PFSK-1 (cell line): ENCODE data around the gene COL4A2.

Experiments used
- FOXP2 ChIP-seq: optimal IDR thresholded peaks from 2 replicates; pipeline ENCODE3; 2011; ENCODE audit warnings: borderline replicate concordance, control low read depth, inconsistent platforms; ENCODE audit not compliant: insufficient read depth; ENCODE audit errors: extremely low read length, extremely low read depth
- POLR2AphosphoS5 ChIP-seq: IDR thresholded peaks from 2 replicates; pipeline ENCODE4 v1.6.1; 2012; ENCODE audit warnings: low read depth, mild to moderate bottlenecking, control low read depth, low read length, moderate library complexity
- SIN3A ChIP-seq: IDR thresholded peaks from 2 replicates; pipeline ENCODE4 v1.6.1; 2012; ENCODE audit warnings: mild to moderate bottlenecking, low read length, moderate library complexity, borderline replicate concordance; ENCODE audit not compliant: insufficient read depth
- TAF1 ChIP-seq: IDR thresholded peaks from 2 replicates; pipeline ENCODE4 v1.6.1; 2012; ENCODE audit warnings: low read length, control low read depth, borderline replicate concordance; ENCODE audit not compliant: insufficient read depth
- TF ChIP-seq, protein P1 (sequence below), 2 experiments: IDR thresholded peaks; 2 replicates each; pipeline versions ENCODE4 v1.6.1 to v1.8.0; 2011 to 2012; ENCODE audit warnings: low read depth in 2 of 2, low read length in 2 of 2, control low read depth in 1 of 2, inconsistent platforms in 1 of 2, mild to moderate bottlenecking in 1 of 2, moderate library complexity in 1 of 2; ENCODE audit not compliant: insufficient read depth in 1 of 2

COL4A2 gene

DNA sequence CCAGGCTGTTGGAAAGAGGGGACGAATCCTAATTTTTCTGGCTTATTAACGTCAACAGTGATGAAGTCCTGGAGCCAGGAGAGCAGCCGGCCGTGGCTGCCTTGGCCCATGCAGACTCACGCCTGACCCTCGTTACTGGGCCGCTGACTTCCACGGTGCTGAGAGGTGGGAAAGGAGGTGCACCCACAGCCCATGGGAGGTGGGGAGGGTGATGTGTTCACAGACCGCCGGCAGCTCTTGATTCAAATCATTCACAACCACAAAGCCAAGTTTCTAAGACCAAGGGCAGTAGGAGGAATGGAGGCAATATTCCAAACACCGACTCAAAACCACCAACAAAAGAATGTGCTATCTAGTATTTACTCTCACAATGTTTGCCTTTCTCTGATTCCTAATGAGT, 24.3 kb downstream of the COL4A2 start:
- TF ChIP-seq, protein P1, sequence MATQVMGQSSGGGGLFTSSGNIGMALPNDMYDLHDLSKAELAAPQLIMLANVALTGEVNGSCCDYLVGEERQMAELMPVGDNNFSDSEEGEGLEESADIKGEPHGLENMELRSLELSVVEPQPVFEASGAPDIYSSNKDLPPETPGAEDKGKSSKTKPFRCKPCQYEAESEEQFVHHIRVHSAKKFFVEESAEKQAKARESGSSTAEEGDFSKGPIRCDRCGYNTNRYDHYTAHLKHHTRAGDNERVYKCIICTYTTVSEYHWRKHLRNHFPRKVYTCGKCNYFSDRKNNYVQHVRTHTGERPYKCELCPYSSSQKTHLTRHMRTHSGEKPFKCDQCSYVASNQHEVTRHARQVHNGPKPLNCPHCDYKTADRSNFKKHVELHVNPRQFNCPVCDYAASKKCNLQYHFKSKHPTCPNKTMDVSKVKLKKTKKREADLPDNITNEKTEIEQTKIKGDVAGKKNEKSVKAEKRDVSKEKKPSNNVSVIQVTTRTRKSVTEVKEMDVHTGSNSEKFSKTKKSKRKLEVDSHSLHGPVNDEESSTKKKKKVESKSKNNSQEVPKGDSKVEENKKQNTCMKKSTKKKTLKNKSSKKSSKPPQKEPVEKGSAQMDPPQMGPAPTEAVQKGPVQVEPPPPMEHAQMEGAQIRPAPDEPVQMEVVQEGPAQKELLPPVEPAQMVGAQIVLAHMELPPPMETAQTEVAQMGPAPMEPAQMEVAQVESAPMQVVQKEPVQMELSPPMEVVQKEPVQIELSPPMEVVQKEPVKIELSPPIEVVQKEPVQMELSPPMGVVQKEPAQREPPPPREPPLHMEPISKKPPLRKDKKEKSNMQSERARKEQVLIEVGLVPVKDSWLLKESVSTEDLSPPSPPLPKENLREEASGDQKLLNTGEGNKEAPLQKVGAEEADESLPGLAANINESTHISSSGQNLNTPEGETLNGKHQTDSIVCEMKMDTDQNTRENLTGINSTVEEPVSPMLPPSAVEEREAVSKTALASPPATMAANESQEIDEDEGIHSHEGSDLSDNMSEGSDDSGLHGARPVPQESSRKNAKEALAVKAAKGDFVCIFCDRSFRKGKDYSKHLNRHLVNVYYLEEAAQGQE (IDR thresholded peaks at IDR 0.05; ENCODE audit: insufficient read depth in 1 of 2, low read depth in 2 of 2, low read length in 2 of 2): no peak
- TF ChIP-seq SIN3A: no peak
- no peak for TF ChIP-seq POLR2AphosphoS5
- no peak for TF ChIP-seq FOXP2
- no peak for TF ChIP-seq TAF1

DNA sequence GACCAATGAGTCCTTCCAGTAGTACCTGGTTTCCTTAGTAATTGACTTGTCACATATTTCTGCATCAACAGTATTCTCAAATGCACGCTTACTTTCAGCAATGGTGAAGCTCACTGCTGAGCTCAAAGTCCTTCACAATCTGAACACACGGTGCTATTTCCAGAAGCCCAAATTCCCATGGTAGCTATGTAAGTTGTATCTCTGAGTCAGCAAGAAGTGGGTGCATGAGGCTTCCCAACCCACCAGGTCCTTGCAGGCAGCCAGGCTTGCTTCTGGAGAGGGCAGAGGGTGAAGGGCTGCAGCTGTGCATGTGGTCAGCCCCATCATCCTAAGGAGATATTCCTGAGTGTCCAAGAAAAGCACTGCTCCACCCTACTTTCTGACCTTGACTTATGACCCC, 25.7 kb downstream of the COL4A2 start:
- TF ChIP-seq TAF1 (no peak), FOXP2 (no peak), POLR2AphosphoS5 (no peak), SIN3A (no peak)
- TF ChIP-seq, protein P1 (IDR thresholded peaks at IDR 0.05; ENCODE audit: insufficient read depth in 1 of 2, low read depth in 2 of 2, low read length in 2 of 2): no peak

DNA sequence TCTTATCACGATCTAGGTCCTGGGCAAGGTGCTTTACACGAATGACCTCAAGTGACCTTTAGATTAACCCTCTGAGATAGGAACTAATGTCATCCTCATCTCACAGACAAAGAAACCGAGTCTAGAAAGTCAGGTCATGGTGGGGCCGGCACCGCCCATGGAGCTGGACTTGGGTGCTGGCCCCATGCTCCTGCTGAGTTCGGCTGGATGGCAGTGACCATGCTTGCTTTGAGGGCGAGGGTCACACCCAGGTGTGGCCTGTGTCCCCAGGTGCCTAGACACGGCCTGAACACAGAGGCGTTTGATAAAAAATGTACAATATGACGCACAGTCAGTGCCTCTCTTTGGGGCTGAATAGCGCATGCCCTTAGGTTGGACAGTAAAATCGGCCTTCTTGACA, 26.8 kb downstream of the COL4A2 start:
- TF ChIP-seq POLR2AphosphoS5: no peak

DNA sequence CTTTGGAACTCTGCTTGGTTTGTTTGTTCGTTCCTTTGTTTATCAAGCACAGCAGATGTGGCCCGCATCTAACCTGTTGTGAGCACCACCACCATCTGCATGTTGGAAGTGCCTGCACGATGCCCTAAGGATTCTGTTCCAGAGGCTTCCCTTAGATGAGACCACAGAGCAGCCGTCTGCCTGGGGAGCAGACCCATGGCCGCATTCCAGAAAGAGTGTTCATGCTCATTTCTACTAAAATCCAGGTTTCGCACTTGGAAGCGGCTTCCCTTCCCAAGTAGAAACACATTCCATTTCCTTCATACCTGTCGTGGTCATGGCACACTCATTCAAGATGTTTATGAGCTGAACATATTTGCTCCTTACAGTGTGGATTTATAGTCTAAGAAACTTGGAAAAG, 27.2 kb downstream of the COL4A2 start:
- TF ChIP-seq SIN3A (no peak), TAF1 (no peak), FOXP2 (no peak), POLR2AphosphoS5 (no peak)
- TF ChIP-seq, protein P1 (IDR thresholded peaks at IDR 0.05; ENCODE audit: insufficient read depth in 1 of 2, low read depth in 2 of 2, low read length in 2 of 2): no peak

DNA sequence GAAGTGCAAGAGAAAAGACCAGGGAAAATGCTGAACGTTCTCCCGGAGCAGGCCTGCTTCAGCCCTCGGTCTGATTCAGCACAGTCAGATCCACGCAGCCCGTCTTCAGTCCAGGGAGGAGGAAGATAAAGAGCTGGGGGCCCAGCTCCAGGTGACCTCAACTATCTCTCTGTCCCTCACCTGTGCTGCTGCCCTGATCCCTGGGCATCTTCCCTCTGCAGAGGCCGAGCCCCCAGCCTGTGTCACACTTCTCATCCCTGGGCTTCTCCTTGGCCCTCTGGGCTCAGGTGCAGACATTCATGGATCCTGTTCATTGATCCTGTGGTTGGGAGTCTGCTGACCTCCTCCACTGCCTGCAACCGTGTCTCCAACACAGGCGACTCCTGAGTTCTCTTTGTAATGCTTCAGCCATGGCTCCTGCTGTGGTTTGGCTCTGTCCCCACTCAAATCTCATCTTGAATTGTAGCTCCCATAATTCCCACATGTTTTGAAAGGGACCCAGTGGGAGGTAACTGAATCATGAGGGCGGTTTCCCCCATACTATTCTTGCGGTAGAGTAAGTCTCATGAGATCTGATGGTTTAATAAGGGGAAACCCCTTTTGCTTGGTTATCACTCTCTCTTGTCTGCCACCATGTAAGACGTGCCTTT, 27.9 kb downstream of the COL4A2 start:
- no peak for TF ChIP-seq TAF1
- TF ChIP-seq, protein P1 (IDR thresholded peaks at IDR 0.05; ENCODE audit: insufficient read depth in 1 of 2, low read depth in 2 of 2, low read length in 2 of 2): no peak
- no peak for TF ChIP-seq POLR2AphosphoS5
- TF ChIP-seq SIN3A: no peak
- TF ChIP-seq FOXP2: no peak
